ENCODE measurements around the gene IL6R. TPM values are rescaled to one million over a fixed set of nuclear protein-coding genes. Genes with fewer than 3 reads are reported as not detected.

Gene IL6R
- total RNA-seq, 1 donor from 2014 or later: 6.7 TPM

DNA sequence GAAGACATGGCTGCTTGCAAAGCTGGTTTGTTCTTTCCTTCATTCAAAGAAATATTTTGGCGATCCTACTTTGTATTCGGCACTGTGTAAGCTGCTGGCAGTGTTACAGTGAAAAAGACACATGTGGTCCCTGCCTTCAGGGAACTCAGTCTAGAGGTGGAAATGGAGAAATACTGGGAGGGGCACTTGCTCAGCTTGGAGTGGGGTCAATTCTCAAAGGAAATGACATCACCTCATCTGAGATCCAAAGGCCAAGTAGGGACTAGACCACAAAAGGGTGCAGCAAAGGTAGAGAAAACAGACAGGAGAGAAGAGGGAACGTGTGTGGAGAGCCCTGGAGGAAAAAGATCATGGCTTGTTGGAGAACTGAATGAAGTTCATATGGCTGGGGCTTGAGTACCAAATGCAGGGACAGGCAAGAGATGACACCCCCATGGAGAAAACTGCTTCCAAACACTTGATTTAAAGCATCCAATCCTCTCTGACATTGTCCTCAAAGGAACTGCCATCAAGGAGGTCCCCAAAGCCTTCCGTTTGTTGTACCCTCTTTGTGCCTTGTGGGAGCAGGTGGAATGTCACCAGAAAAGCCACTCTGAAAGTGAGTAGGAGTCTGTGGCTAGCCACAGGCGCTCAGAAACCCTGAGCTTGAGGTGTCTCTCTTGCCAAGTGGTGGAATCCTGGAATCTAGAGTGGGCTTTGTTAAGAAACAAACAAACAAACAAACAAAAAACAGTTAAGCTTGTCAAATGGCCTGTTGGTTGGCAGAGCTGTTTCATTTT lies 48.6 kb downstream of the IL6R start:
- no peaks in the 10 kb centered on the region for H3K9me3 ChIP-seq
- DNase-seq (ENCODE audit: low spot score in 2 of 2): no peak

GRCh38 chr1:154454386-154455120 lies 49.4 kb downstream of the IL6R start:
- Histone ChIP-seq H3K4me3 (no peak overlapping the region), H3K27ac (no peak overlapping the region), H3K4me1 (peaks cover 0 to 3% of the 10 kb centered on the region in 2 donors), H3K9me3 (no peaks in the 10 kb centered on the region), H3K27me3 (no peaks in the 10 kb centered on the region), H3K36me3 (peaks cover 7 to 8% of the 10 kb centered on the region in 2 donors)
- DNase-seq (ENCODE audit: low spot score in 2 of 2): no peak
- TF ChIP-seq CTCF (IDR thresholded peaks at IDR 0.05): no peak
- intact Hi-C loops (cut with DNase I): no loop called here

More for the DNA sequence above, 48.6 kb downstream of the IL6R start:
- no peak overlapping the region for H3K4me3 ChIP-seq
- intact Hi-C loops (cut with DNase I): no loop called here
- H3K27me3 ChIP-seq: no peaks in the 10 kb centered on the region
- TF ChIP-seq CTCF (IDR thresholded peaks at IDR 0.05): no peak
- H3K36me3 ChIP-seq: peaks cover 8 to 12% of the 10 kb centered on the region in 2 donors
- peaks cover 0 to 3% of the 10 kb centered on the region in 2 donors for H3K4me1 ChIP-seq
- no peak overlapping the region for H3K27ac ChIP-seq

DNA sequence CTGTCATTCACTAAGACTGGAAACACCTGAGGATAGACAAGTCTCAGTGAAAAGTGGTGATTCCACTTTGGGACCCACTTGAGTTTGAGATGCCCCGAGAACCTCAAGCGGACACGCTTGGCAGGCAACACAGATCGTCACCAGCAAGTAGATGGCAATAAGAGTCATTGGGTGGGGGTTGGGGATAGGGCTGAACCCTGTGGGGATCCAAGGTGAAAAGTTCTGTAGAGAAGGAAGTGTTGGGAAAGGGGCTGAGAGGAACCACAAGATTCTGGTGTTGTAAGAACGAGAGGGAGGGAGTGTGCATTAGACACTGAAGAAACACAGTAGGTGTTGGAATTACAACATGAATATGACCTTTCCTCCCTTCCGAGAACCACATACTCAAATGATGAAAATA lies 51.5 kb downstream of the IL6R start:
- no peak for DNase-seq (ENCODE audit: low spot score in 2 of 2)
- peaks cover 0 to 3% of the 10 kb centered on the region in 2 donors for H3K4me1 ChIP-seq
- no peak overlapping the region for H3K27ac ChIP-seq
- peaks cover 4 to 8% of the 10 kb centered on the region in 2 donors for H3K36me3 ChIP-seq
- intact Hi-C loops (cut with DNase I): no loop called here
- no peak overlapping the region for H3K4me3 ChIP-seq
- H3K27me3 ChIP-seq: no peaks in the 10 kb centered on the region
- no peaks in the 10 kb centered on the region for H3K9me3 ChIP-seq
- no peak for TF ChIP-seq CTCF (IDR thresholded peaks at IDR 0.05)

DNA sequence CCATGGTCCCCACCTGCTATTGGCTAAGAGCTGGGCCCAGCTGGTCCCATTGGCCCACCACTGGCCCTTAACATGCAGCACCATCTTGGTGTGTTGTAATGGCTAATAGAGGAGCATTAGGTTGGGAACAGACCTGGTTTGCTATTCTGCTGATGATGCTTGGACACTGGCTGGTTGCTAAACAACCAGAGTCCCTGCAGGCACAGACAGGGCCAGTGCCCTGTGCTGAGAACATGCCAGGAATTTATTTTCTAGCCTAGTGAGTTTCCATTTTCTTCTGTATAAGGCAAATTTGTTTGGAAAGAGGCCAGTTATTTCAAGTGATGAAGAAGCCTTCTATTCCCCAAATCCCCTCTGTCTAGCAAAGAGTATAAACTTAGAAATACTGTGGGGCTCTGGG lies 53.9 kb downstream of the IL6R start:
- no peak overlapping the region for H3K4me3 ChIP-seq
- TF ChIP-seq CTCF (IDR thresholded peaks at IDR 0.05): no peak
- H3K36me3 ChIP-seq: peaks cover 4 to 8% of the 10 kb centered on the region in 2 donors
- no peak for DNase-seq (ENCODE audit: low spot score in 2 of 2)
- no peak overlapping the region for H3K27ac ChIP-seq
- intact Hi-C loops (cut with DNase I): no loop called here
- H3K4me1 ChIP-seq: peaks cover 0 to 2% of the 10 kb centered on the region in 2 donors
- no peaks in the 10 kb centered on the region for H3K9me3 ChIP-seq
- H3K27me3 ChIP-seq: no peaks in the 10 kb centered on the region

DNA sequence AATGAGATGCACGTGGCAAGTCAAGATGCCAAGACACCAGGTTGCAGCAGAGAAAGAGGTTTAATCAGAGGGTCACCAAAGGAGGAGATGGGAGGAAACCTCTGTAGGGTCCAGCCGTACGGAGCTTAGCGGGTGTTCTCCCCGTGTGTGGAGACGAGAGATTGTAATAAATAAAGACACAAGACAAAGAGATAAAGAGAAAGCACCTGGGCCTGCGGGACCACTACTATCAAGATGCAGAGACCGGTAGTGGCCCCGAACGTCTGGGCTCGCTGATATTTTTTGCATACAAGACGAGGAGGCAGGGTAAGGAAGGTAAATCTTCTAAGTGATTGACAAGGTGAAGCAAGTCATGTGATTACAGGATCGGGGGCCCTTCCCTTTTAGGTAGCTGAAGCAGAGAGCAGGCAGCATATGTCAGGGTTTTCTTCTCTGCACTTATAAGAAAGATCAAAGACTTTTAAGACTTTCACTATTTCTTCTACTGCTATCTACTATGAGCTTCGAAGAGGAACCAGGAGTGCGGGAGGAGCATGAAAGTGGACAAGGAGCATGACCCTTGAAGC lies 55.6 kb downstream of the IL6R start:
- intact Hi-C loops (cut with DNase I): no loop called here
- no peak for TF ChIP-seq CTCF (IDR thresholded peaks at IDR 0.05)
- H3K4me3 ChIP-seq: no peak overlapping the region
- H3K36me3 ChIP-seq: peaks cover 7 to 12% of the 10 kb centered on the region in 2 donors
- no peaks in the 10 kb centered on the region for H3K9me3 ChIP-seq
- no peak overlapping the region for H3K27ac ChIP-seq
- no peak for DNase-seq (ENCODE audit: low spot score in 2 of 2)
- H3K27me3 ChIP-seq: no peaks in the 10 kb centered on the region
- peaks cover 0 to 2% of the 10 kb centered on the region in 2 donors for H3K4me1 ChIP-seq
